Astrocyte of the cerebellum (primary cell): ENCODE measurements around the gene CDR2.
"Not testable (repeated sequence)": the region's sequence is repeated elsewhere in the genome, so short reads cannot be mapped to it uniquely, and the experiment has no call there.

Experiments used
- DNase-seq: peaks from one replicate; pipeline ENCODE4 v3.0.0-alpha.2; 2011; ENCODE audit warnings: low read depth
- H3K4me3 ChIP-seq: 2 replicates; pipeline ENCODE4 v1.5.1; 2011; ENCODE audit warnings: mild to moderate bottlenecking, low read depth, low read length, moderate library complexity
- in situ Hi-C: cut with HindIII; loops from 2 replicates; pipeline ENCODE4 v1.10.0; 2017; ENCODE audit warnings: low sequenced_read_pairs
- TF ChIP-seq, protein P1 (sequence below): IDR thresholded peaks from 2 replicates; pipeline ENCODE4 v1.5.1; 2012; ENCODE audit warnings: low read length, low read depth, moderate library complexity, mild to moderate bottlenecking; ENCODE audit errors: missing control alignments

Gene CDR2

DNA sequence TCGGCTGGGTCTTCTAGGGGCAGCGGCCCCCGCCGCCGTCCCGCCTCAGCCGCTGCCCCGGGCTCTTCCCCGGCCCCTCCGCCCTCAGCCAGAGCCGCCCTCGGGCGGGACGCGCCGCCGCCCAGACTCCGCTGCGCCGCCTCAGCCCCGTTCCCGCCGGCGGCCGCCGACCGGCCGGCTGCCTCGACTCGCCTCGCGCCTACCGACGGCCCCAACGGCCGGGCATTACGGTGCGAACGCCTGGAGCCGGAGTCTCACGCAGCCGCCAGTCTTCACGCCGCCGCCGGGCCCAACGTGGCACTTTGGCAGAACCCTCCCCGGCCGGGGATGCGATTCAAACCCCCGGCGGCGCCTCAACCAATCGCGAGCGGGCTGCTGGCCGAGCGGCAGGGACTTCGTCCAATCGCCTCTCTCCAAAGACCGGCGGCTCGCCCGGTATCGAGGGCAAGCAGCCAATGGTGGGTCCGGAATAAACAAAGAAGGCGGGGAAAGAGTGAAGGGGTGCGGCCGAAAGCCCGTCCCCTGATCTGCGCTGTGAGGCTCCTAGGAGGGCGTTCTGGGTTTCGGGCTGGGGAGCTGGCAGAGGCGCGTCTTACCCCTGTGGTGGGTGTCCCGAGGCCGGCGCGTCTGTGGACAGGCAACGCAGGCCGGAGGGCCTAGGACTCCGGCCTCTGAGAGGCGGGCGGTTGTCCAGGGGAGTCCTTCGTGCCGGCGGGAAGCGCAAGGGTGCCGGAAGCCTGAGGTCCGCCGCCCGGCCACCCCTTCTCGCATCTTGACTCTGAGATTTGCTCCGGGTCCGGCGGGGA, at the start of gene CDR2:
Gene CDR2, minus strand, starts transcription at position 309 of the 806 bp plus-strand sequence. CDS start 310 bp downstream, outside the sequence.
- TF ChIP-seq, protein P1, sequence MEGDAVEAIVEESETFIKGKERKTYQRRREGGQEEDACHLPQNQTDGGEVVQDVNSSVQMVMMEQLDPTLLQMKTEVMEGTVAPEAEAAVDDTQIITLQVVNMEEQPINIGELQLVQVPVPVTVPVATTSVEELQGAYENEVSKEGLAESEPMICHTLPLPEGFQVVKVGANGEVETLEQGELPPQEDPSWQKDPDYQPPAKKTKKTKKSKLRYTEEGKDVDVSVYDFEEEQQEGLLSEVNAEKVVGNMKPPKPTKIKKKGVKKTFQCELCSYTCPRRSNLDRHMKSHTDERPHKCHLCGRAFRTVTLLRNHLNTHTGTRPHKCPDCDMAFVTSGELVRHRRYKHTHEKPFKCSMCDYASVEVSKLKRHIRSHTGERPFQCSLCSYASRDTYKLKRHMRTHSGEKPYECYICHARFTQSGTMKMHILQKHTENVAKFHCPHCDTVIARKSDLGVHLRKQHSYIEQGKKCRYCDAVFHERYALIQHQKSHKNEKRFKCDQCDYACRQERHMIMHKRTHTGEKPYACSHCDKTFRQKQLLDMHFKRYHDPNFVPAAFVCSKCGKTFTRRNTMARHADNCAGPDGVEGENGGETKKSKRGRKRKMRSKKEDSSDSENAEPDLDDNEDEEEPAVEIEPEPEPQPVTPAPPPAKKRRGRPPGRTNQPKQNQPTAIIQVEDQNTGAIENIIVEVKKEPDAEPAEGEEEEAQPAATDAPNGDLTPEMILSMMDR, result no peak
- peak; percentile 91 for DNase-seq
- peak within 1 kb of the TSS; percentile 87 for H3K4me3 ChIP-seq
- in situ Hi-C loops, result no loop called here

DNA sequence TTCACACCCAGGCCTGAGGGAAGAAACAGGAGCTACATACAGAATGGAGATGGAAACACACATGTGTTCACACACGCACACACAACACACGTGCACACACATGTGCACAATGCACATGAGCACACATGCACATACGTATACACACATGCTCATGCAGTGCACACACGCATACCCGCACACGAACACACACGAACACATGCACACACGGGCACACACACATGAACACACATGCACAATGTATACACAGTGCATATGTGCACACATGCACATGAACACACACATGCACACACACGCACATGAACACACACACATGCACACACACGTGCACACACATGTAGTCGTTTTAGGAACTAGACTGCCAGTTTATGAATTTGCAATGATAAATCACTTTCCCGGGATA, 49.3 kb upstream of the CDR2 start:
- TF ChIP-seq, protein P1, result no peak
- no peak overlapping the region for H3K4me3 ChIP-seq
- in situ Hi-C loops, result no loop called here

GRCh38 chr16:22421136-22421535, 46.7 kb upstream of the CDR2 start:
- TF ChIP-seq, protein P1, result no peak
- in situ Hi-C loops, result no loop called here
- no peak overlapping the region for H3K4me3 ChIP-seq
- DNase-seq, result no peak

More for the DNA sequence above, 49.3 kb upstream of the CDR2 start:
- DNase-seq, result no peak

DNA sequence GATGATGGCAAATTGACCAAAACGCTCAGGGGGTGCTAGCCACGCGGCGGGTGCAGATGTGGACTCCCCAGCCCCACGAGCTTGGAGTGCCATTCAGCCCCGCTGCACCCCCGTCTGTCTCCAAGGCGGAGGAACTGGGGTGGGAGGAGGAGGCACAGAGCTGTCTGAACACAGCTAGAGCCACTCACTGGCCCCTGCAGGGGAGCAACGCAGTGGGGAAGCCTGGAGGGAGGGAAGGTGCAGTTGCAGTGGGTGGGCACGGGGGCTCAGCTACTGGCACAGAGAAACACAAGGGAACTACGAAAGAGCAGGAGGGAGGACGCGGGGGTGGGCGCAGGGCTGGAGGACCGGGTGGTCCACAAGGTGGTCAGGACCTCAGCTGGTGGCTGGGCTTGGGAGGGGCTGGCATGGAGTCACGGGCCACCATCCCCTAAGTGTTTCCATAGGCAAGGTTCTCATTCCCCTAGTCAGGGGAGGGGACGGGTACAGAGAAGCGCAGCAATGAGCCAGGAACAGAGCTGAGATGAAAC, 46.3 kb upstream of the CDR2 start:
- TF ChIP-seq, protein P1, result no peak
- no peak for DNase-seq
- in situ Hi-C loops, result no loop called here
- no peak overlapping the region for H3K4me3 ChIP-seq

DNA sequence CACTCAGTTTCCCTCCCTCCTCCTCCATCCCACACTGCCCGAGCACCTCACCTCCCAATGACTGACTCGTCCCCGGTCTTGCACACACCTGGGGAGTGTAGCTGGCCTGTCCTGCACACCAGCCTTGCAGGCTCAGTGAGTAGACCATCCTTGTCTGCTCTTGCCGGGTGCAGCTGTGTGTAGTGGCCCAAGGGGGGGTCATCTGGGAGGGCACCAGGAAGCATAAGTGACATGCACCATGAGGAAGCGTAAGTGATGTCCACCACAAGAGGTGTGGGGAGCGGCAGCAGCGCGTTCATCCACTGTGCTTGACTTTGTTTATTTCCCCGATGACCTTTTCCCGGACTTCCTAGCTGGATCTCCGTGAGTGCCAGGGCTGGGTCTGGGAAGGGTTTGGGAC, 45.5 kb upstream of the CDR2 start:
- in situ Hi-C loops, result no loop called here
- no peak overlapping the region for H3K4me3 ChIP-seq
- no peak for DNase-seq
- TF ChIP-seq, protein P1, result no peak

GRCh38 chr16:22418826-22419225, 44.4 kb upstream of the CDR2 start:
- in situ Hi-C loops, result no loop called here
- DNase-seq, result no peak
- TF ChIP-seq, protein P1, result no peak
- no peak overlapping the region for H3K4me3 ChIP-seq

DNA sequence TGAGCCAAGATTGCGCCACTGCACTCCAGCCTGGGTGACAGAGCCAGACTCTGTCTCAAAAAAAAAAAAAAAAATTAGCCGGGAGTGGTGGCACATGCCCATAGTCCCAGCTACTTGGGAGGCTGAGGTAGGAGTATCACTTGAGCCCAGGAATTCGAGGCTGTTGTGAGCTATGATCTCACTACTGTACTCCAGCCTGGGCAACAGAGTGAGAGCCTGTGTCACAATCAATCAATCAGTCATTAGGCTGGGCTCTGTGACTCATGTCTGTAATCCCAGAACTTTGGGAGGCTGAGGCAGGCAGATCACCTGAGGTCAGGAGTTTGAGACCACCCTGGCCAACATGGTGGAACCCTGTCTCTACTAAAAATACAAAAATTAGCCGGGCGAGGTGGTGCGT, 43.4 kb upstream of the CDR2 start:
- in situ Hi-C loops, DNase-seq, H3K4me3 ChIP-seq: not testable (repeated sequence)
